GM12865 (cell line): ENCODE data around the gene FUT2.

Experiments
- DNase-seq: peaks from one replicate; pipeline ENCODE4 v3.0.0; 2010; ENCODE audit warnings: low read depth
- H3K4me3 ChIP-seq: 2 replicates; pipeline ENCODE4 v1.5.1; 2011; ENCODE audit warnings: mild to moderate bottlenecking, low read depth, low read length, control low read depth
- CTCF ChIP-seq: IDR thresholded peaks from 2 replicates; pipeline ENCODE4 v1.5.1; 2011; ENCODE audit warnings: low read length, control low read depth, low read depth, inconsistent platforms; ENCODE audit not compliant: insufficient read depth; ENCODE audit errors: missing control alignments

Gene FUT2

GRCh38 chr19:48670699-48671445 is 24.9 kb upstream of the FUT2 start:
- DNase-seq: no peak
- no peak for TF ChIP-seq CTCF
- no peak overlapping the region for H3K4me3 ChIP-seq

GRCh38 chr19:48671446-48671995 is 24.2 kb upstream of the FUT2 start:
- no peak for DNase-seq
- TF ChIP-seq CTCF: no peak
- H3K4me3 ChIP-seq: no peak overlapping the region

GRCh38 chr19:48672994-48673393 is 22.8 kb upstream of the FUT2 start, which contains the start of gene NTN5:
NTN5 (minus strand) TSS chr19:48673017; CDS start chr19:48670986, 2,031 bp downstream.
- TF ChIP-seq CTCF: no peak
- no peak within 1 kb of the TSS for H3K4me3 ChIP-seq
- no peak for DNase-seq

- TF ChIP-seq CTCF: no peak
- no peak for DNase-seq
These were observed 22.2 kb upstream of the FUT2 start for GRCh38 chr19:48673436-48674100.

GRCh38 chr19:48674216-48674809 is 21.5 kb upstream of the FUT2 start:
- no peak for TF ChIP-seq CTCF
- H3K4me3 ChIP-seq: no peak overlapping the region
- no peak for DNase-seq

More at GRCh38 chr19:48673436-48674100, 22.2 kb upstream of the FUT2 start:
- no peak overlapping the region for H3K4me3 ChIP-seq

- no peak overlapping the region for H3K4me3 ChIP-seq
- DNase-seq: peak; percentile 82
- peak; percentile 89 for TF ChIP-seq CTCF
These were observed 20.6 kb upstream of the FUT2 start for GRCh38 chr19:48674921-48675824.
